GM19455 (cell line): ENCODE measurements around the gene RHBDD2.
A peak's percentile ranks its signal among the peaks of the same experiment; 100 is the strongest.
"Not testable (repeated sequence)": the region's sequence is repeated elsewhere in the genome, so short reads cannot be mapped to it uniquely, and the experiment has no call there.

Source experiments
- ATAC-seq: cut with Tn5 transposase; IDR thresholded peaks from one replicate; pipeline ENCODE4 v1.9.1; 2021; ENCODE audit not compliant: unreplicated experiment

The RHBDD2 gene

DNA sequence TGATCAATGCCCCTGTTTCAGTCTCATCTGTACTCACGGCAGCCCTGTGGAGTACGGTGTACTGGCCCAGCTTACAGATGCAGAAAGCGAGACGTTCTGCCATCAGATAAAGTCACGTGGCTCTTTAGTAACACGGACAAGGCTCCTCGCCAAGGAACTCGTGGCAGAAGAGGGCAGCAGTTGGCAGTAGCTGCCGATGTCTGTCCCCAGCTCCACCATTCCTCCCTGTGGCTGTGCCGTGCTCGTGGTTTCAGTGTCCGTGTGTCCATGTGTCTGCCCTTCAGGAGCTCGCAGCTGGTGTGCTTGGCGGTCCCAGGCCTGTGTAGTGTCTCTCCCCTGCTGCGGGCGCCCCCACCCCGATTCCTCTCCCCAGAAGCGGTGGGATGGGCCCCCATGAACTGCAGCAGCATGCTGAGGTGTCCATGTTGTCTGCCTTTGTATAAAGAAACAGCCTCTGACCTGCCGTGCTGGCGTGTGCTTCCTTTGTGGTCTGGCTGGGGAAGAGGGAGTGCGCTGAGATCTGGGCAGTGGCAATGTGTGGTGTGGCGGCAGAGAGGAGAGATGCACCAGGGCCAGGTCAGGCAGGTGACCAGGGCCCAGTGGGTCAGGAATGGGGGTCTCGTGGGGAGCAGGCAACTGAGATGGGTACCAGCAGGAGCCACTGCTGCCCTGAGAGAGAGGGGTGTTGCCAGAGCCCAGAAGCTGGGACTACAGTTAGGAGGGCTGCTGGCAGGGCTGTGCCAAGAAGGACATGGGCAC, 9.8 kb downstream of the RHBDD2 start:
- ATAC-seq, result no peak

DNA sequence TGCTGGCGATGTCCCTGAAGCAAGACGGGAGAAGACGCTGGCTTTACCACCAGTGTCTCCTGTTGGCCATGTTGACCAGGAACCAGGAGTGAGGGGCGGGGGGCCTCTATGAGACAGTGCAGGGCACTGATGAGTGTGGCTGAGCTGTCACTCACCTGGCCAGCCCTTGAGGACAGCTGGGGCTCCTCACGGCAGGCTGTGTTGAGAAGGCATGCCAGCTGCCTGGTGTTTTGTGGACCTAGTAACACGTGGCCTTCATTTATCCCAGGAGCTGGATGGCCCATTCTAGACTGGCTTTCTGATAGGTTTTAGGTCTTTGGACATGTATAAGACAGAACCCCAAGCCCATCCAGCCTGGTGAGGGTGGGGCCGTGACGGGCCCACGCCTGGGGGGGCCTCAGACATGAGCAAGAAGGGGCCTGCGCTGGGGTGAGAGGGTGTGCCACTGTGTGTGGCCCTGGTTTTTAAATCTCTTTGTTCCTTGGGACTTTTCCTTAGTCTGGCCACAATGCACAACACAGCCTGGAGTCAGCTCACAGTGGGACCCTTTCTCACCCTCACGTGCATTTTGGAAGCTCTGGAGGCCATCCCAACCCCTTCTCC, 10.5 kb downstream of the RHBDD2 start:
- ATAC-seq, result no peak

DNA sequence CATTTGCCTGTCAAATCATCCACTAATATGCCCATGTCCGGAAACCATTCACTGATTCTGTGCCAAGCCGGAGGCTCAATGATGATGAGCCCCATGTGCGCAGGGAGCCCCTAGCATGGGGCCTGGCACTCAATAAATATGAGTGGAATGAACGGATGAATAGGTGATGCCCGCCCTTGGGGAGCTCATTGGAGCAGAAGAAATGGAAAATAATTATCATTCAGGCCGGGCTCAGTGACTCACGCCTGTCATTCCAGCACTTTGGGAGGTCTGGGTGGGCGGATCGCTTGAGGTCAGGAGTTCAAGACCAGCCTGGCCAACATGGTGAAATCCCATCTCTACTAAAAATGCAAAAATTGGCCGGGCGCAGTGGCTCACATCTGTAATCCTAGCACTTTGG, 11.0 kb downstream of the RHBDD2 start:
- ATAC-seq, result no peak

DNA sequence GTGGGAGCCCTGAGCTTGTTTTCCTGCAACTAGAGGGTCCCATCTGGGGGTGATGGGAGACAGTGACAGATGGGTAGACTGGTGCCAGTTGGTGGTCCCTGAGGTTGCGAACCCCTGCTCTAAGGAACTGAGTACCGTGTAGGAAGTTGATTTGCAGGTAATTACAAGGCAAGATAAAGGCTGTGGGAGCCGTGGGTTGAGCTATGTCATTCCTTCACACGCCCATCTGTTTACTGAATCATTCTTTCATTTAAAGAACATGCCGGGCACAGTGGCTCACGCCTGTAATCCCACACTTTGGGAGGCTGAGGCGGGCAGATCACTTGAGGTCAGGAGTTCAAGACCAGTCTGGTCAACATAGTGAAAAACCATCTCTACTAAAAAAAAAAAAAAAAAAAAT, 12.4 kb downstream of the RHBDD2 start:
- ATAC-seq, result not testable (repeated sequence)

DNA sequence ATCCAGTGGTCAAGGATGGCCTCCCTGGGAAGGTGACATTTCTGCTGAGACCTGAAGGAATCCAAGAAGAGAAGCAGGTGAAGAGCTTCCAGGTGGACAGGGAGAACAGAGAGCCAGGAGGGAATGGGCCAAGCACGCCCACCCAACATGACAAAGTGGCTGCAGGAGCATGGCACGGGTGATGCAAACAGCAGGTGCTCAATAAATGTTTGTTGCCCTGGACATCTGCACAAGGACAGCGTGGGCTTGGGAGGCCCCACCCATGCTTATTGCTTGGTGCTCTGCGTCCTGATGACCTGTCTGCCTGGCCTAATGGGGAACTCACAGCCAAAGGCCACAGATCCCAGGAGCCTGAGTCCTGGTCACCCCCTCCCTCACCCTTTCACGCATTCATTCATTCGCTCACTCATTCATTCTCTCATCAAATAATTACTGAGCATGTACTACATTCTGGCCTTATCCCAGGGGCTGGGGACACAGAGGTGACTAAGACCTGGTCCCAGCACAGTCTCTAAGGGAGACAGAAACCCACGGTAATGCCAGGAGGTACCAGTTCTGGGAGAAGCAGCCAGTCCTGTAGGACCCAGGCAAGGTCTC, 13.1 kb downstream of the RHBDD2 start:
- ATAC-seq, result no peak

DNA sequence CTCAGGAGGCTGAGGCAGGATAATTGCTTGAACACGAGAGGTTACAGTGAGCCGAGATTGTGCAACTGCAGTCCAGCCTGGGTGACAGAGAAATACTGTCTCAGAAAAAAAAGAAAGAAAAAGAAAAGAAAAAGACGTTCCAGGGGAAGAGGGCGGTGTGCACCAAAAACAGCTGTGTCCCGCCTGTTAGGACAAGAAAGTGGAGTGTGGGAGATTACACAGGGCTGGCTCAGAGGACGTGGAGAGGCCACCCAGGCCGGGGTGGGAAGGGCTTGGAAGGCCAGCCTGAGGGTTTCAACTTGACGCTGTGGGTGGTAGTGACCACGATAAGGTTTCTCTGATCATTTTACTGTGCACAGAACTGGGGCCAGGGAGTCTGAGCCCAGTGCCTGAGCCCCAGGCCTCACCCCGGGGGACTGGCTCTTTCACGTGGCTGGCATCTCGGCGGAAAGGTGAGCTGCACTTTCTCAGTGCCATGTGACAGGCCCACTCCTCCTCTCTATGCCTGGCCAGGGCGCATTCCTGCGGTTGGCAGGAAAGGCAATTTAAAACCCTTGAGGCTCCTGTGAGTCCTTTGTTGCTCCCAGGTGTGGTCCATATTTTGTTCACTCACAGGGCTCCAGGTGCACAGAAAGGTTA, 13.9 kb downstream of the RHBDD2 start:
- ATAC-seq, result no peak

DNA sequence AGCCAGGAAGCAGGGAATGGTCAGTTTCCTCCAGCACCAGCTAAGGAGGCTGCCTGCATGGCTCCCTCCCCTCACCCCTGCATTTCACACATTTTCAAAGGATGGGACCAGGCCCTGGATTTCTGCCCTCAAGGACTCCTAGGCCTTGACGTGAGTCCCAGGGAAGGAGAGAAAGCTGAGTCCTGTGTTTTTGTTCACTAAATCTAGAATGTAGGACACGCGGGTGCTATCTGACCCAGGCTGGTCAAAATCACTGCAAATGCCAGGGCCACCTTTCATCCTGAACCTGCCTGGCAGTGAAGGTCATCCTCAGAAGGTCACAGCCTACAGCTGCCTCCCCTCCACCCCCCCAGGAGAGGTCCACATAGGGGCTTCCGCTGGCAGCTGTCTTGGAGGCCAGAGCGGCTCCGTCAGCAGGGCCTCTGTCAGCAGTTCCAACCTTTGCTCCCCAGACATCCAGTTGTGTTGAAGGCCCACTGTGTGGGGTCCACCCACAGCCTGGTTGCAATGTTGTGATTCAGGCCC, 18.0 kb downstream of the RHBDD2 start:
- ATAC-seq, result no peak

DNA sequence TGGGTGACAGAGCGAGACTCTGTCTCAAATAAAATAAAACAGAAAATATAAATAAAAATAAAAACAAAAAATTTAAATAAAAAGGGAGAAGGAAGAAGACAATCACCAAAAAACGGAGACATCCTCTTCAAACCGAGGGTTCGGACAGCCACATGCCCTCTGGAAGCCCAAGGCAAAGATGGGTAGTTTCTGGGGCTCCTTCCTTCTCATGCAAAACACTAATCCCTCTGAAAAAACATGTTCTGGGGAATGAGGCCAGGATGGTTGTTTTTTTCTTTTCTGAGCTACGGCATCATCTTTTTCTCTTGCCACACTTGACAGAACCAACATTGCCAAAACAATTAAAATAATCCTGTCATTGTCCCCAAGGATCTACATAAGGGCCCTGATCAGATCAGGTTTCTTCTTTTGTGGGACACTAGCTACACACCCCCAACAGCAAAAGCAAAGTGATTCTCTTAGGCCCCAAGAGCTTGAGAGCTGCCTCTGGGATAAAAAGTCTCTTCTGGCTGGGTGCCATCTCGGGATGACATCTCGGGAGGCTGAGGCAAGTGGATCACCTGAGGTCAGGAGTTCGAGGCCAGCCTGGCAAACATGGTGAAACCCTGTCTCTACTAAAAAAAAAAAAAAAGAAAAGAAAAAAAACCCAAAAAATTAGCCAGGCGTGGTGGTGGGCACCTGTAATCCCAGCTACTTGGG, 21.9 kb downstream of the RHBDD2 start:
- no peak for ATAC-seq

DNA sequence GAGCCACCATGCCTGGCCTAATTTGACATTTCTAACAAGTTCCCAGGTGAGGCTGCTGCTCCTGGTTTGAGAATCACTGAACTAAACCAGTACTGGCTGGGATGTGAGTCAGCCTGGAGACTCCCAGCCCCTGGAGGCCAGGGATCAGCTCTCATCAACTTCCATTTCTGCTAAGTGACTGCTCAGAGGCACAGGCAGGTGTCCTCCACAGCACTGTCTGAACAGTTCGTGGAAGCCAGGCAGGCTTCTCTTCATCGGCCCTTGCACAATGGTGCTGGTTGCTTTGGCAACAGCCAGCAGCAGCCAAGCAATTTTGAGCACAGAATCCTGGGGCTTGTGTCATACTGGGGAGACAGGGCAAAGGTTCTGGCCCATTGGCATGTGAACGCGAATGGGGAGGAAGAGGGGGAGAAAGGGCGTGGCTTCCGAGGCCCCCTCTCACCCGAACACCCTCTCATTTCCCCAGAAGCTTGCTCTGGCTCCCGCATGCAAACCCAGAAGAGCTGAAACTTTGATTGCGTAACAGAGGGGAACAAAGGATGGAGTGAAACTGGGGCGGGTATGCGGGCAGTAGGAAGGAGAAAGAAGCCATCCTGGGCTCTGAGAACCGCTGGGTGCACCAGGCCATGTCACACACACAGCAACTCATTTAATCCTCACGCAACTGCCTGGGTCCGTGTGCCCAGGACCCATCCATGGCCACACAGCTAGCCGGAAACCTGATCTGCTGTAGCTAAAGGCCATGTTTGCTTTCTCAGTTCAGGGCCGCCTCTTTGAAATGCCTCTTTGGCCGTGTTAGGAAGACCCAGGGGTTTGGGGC, 27.2 kb downstream of the RHBDD2 start:
- no peak for ATAC-seq

DNA sequence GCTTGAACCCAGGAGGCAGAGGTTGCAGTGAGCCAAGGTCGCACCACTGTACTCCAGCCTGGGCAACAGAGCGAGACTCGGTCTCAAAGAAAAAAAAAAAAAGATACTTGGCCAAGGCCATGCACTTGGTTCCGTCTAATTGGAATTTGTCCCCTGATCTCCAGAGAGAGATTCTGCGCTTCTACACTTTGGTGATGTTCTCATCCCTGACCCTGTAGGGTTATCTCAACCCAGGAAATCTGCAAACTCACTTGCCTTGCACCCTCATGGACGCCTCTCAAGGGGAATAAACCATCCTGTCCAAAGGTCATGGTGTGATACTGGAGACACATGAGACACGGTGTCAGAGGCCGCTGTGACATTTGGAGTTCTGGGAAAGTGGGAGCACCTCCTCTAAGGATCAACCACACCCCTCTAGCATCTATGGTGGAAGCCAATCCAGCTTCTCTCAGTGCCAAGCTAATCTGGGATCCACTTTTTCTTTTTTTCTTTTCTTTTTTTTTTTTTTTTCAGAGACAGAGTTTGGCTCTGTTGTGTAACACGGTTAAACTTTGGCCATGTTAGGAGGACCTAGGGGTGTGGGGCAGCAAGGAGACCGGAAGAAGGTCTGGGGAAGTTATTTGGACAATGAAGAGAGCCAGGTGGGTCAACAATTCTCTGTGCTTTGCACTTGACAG, 28.3 kb downstream of the RHBDD2 start:
- no peak for ATAC-seq

DNA sequence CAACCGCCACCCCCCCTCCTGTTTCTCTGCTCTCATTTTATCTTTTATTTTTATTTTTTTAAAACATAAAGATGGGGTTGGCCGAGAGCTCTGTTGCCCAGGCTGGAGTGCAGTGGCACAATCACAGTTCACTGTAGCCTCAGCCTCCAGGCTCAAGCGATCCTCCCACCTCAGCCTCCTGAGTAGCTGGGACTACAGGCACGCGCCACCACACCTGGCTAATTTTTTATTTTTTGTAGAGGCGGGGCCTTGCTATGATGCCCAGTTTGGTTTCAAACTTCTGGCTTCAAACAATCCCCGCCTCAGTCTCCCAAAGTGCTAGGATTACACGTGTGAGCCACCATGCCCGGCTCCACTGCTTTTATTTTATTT, 28.8 kb downstream of the RHBDD2 start:
- not testable (repeated sequence) for ATAC-seq

DNA sequence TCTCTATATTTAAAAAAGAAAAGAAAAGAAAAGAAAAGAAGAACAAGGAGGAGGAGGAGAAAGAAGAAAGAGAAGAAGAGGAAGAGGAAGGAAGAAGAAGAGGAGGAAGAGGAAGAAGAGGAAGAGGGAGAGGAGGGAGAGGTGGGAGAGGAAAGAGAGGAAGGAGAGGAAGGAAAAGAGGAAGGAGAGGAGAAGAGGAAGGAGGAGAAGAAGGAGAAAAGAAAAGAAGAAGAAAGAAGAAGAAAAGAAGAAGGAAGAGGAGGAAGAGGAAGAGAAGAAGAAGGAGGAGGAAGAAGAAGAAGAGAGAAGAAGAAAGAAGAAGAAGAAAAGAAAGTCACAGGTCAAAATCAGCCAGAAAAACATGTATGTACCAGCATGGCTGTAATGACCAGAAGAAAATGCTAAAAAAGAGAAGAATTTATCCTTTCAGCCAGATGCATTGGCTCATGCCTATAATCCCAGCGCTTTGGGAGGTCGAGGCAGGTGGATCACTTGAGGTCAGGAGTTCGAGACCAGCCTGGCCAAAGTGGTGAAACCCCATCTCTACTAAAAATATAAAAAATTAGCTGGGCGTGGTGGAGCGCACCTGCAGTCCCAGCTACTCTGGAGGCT, 30.8 kb downstream of the RHBDD2 start:
- no peak for ATAC-seq

DNA sequence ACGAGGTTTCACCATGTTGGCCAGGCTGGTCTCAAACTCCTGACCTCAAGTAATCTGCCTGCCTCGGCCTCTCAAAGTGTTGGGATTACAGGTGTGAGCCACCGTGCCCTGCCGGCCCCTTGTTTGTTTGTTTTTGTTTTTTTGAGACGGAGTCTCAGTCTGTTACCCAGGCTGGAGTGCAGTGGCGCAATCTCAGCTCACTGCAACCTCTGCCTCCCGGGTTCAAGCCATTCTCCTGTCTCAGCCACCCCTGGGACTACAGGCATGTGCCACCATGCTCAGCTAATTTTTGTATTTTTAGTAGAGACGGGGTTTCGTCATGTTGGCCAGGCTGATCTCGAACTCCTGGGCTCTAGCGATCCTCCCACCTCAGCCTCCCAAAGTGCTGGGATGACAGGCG, 32.4 kb downstream of the RHBDD2 start:
- not testable (repeated sequence) for ATAC-seq

DNA sequence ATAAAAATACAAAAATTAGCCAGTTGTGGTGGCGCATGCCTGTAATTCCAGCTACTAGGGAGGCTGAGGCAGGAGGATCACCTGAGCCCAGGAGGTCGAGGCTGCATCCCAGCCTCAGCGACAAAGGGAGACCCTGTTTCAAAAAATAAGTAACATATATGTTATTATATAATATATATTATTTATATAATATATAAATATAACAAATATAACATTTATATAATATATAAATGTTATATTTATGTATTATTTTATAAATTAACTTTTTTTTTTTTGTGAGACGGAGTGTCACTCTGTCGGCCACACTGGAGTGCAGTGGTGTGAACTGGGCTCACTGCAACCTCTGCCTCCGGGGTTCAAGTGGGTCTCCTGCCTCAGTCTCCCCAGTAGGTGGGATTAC, 34.6 kb downstream of the RHBDD2 start:
- no peak for ATAC-seq

DNA sequence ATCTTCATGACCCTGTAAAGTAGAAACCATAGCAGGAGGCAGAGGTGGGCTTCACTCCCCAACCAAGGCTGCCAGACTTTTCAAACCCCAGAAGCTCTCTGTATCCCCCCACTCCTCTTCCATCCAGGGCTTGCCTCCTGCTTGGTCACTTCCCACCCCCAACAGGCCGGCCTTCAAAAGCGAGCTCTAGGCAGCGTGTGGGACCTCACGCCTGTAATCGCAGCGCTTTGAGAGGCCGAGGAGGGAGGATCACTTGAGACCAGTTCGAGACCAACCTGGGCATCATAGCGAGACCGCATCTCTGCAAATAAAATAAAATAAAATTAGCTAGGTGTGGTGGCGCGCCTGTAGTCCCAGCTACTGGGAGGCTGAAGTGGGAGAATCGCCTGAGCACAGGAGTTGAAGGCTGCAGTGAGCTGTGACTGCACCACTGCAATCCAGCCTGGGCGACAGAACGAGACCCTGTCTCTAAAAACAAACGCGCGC, 35.4 kb downstream of the RHBDD2 start:
- ATAC-seq, result peak; percentile 4

DNA sequence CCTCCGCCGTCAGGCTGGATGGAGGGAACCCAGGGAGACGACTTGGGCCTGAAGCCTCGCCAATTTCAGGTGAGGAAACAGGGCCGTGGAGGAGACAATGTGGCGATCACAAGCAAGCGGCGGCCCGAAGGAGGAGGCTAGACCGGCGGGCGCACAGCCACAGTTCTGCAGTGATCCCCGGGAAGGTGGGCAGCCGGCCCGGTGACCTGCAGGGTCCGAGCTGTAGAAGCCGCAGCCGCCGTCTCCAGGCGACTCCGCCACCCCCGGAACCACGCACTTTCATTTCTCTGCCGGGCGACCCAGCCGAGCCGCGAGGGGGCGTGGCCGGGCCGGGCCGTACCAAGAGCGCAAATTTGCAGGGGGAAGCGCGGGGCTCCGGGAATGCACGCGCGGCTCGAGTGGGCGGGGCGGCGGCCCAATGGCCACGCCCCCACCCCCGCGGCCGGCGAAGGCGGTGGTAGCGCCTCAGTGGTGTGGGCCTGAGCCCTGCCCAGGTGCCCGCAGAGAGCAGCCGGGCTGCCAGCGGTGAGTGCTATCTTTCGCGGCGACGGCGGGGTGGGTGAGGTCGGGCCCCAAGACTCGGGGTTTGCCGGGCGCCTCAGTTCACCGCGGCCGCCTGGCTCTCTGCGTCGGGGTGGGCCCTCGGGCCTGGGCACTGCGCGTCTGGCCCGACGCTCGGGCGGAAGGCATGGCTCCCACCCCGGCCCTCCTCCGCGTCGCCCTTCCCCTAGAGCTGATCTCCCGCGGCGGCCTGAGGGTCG, 36.0 kb downstream of the RHBDD2 start, which contains the start of gene POR:
POR (plus strand) TSS at position 501 of the 761 bp plus-strand sequence. CDS start 38,847 bp downstream, outside the sequence.
- ATAC-seq, result peak; percentile 89

DNA sequence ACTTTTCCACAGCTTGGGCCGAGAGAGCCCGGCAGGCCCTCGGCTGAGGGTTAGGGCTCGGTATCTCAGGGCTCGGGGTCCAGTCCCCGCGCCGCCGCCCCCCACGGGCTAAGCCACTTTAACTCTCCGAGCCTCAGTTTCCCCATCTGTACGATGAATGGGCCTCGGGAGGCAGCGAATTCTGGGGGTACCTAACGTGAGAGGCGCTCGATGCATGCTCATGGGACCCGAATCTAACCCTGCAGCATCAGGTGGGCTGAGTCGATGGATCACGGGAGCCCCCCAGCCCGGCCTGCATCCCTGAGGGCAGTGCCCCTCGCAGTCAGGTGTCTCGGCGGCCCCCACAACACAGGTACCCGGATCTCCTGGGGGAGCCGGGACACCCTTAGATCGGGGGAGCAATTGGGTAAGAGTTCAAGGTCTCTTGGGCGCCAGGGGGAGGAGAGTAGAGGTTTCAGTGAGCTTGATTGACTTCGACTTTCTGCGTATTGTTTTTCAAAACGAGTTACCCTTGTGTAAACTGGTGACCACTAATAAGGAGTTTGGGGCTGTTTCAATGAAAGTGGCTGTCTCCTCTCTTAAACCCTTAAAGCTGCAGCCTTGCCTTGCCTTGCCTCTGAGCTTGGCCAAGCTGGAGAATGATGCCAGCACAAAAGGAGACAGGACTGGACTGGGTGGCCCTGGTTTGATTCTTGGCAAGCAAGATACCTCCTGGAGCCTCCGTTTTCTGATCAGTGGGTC, 36.8 kb downstream of the RHBDD2 start:
- no peak for ATAC-seq

DNA sequence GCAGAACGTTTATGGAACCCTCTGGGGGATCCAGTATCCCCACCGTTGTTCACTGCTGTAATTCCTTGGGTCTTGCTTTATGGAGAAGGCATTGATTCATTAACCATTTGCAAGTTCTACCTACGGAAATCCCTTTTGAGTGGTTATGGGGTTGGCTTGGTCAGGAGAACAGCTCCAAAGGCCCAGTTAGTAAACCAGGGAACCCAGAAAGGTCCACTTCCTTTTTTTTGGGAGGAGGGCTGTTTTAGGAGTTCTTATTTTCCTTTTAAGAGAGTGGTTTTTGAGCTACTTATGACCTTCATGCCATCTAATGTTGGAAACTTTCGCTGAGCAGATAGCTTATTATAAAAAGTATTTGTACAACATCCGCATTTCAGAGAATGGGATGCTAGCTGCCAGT, 37.4 kb downstream of the RHBDD2 start:
- ATAC-seq, result no peak
